GM18519 (cell line): ENCODE data around the gene KLHL2.

Experiments used
- ATAC-seq: cut with Tn5 transposase; IDR thresholded peaks from one replicate; pipeline ENCODE4 v1.9.1; 2021; ENCODE audit warnings: mild to moderate bottlenecking, moderate library complexity; ENCODE audit not compliant: unreplicated experiment, low FRiP score

KLHL2 gene

DNA sequence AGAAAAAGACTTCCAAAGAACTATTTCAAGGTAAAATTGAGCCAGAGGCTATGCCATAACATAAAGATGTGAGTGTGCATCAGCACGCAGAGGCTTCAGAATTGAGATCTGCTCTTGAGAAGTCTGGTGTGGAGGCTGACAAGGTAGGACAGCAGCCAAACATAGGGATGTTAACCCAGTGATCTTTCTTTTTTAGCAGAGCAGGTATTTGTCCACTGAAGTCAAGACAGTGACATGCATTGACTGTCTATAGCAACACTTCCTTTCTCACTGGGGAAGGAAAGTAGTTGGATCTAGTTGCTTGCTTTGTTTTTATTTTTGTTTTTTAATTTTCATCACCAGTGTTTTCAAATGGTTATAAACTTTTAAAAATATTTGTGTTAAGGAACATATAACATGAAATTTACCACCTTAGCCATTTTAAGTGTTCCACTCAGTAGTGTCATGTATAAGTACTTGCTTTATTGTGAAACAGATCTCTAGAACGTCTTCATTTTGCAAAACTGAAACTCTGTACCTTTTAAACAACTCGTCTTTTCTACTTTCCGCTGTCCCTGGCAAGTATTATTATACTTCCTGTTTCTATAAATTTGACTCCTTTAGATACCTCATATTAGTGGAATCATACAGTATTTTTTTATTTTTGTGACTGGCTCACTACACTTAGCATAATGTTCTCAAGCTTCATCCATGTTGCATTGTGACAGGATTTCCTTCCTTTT is 79.4 kb downstream of the KLHL2 start:
- peak; percentile 71 for ATAC-seq

GRCh38 chr4:165288226-165288625 is 80.9 kb downstream of the KLHL2 start:
- peak; percentile 40 for ATAC-seq

GRCh38 chr4:165288639-165289422 is 81.5 kb downstream of the KLHL2 start:
- ATAC-seq = peak; percentile 19

DNA sequence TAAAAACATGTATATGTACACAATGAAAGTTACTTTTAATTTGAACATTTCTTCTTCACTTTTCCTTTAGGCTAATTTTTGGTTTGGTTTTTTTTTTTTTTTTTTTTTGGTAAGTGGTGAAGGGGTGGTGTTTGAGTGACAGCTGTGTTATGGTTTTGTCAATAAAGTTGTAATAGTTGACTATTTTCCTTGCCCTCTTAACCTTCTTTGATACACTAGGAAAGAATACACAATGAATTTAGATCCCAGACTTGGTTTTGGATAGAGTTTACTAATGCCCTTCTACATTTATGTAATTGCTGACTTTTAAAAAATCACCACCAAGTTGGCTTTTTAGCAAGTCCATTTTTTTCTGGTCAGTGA is 82.0 kb downstream of the KLHL2 start:
- ATAC-seq = no peak

DNA sequence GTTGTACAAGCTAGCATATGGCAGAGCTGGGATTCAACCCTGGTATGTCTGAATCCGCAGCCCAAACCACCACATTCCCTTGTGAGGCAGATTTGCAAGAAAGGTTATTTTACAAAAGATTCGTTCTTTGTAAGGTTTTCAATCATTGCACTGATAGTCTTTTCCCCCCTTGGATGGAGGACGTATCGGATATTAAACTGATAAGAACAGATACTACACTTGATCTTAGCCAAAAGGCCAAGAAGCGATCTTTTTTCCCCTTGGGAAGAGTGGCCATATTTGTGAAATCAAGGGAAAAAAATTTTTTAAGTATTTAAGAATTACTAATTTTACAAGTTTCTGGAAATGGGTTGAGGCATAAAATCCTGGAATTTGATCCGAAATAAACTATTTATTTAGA is 85.7 kb downstream of the KLHL2 start:
- no peak for ATAC-seq

GRCh38 chr4:165293927-165294649 is 86.7 kb downstream of the KLHL2 start:
- no peak for ATAC-seq

- peak; percentile 84 for ATAC-seq
These were observed 87.5 kb downstream of the KLHL2 start for GRCh38 chr4:165294907-165295306.

DNA sequence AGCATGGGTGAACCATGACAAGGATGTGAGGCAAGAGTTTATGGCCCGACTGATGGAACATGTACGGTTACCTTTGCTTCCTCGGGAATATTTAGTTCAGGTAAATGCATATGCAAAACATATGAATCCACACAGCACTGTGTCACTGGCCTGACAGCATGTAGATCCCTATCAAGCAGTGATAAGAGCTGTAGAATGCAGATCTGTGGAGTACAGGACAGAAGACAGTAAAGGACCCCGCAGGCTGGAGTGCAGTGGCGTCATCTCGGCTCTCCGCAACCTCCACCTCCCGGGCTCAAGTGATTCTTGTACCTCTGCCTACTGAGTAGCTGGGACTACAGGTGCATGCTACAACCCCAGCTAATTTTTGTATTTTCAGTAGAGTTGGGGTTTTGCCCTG is 90.3 kb downstream of the KLHL2 start:
- no peak for ATAC-seq

DNA sequence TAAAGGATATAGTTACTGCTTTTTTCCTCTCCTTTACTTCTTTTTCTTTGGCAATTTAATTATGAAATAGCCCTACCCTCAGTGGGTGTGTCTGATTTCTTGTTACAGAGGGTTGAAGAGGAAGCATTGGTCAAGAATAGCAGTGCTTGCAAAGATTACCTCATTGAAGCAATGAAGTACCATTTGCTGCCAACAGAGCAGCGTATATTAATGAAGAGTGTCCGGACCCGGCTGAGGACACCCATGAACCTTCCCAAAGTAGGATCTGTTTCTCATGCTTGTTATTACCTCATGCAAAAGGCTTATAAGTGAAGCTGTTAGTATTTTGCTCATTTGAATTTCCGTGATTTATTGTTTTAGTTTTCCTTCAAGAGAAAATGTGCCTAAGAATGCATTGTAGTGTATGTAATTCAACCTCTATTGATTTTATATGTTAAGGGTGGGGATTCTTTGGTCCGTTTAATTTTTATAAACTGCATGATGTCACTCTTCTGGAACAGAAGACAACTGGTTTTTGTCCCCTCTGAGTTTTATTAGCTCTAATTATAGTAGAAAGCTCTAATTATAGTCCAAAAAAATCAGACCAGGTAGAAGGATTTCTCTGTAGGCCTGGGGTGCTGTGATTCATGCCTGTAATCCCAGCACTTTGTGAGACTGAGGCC is 92.2 kb downstream of the KLHL2 start:
- no peak for ATAC-seq

- ATAC-seq = peak; percentile 89
These were observed 94.5 kb downstream of the KLHL2 start for GRCh38 chr4:165301833-165302232.

DNA sequence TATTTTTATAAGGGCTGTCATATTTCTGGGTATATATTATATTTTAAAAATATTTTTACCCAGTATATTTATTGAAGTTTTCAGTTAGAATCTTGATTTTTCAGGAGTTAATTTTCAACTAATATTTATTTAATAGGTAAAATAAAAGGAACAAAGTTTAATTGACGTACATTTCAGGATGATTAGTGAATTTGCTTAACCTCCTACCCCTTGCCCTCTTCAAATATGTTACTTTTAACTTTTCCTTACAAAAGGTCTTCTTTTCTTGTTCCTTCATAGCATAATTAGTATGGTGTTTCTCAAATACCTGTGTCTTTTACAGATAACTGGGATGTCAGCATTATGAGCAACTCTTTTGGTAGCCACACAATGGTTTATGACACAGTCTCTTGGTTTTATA is 95.3 kb downstream of the KLHL2 start:
- no peak for ATAC-seq

DNA sequence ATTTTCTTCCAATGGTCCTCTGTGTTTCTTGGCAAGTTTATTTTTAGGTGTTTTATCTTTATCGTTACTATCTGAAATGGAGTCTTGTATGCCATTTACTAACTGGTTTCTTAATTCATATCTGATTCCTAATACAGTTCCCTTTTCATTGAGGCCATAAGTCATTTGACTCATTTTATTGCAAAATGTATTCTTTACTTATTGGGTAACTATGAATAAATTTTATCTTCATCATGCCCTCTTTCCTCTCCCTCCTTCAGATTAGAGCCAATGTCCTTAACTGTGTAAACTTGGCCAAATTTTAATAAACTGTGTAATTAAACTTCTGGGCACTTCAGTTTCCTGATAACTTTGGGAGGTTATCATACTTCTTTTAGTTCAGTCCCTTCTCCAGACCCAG is 100.8 kb downstream of the KLHL2 start:
- ATAC-seq = no peak

DNA sequence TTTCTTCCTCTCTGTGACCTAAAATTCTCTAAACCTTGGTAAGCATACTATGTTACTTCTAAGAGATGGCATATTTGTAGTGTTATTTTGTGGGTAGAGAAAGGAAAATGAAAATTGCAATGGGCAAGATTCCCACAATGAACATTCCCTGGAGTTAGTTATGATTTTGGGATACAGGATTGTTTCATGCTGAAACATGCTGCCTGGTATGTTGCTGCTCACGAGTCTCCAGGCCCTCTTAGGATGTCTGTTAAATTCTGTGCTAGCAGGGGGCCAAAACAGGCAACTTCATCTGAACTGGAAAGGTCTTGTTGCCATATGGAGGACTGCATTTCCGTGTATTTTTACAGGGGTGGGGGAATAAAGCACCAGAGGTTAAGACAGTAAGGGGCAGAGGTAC is 101.2 kb downstream of the KLHL2 start:
- ATAC-seq = no peak

- no peak for ATAC-seq
These were observed 102.1 kb downstream of the KLHL2 start for GRCh38 chr4:165309456-165309855.

- ATAC-seq = no peak
These were observed 105.1 kb downstream of the KLHL2 start for GRCh38 chr4:165312506-165312905.

DNA sequence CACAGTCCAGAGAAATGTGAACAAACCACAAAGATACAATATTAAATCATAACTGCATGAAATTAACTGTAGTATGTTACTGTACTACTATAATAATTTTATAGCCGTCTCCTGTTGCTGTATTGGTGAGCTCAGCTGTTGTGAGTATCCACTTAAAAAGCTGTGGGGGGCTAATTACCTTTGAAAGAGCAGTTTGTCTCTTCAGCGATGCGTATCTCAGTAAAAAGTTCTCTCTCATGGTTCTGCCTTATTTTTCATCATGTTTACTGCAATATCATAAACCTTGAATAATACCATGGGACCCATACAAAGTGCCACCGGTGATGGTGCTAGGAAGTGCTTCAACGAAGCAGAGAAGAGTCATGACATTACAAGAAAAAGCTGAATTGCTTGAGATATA is 111.7 kb downstream of the KLHL2 start:
- ATAC-seq = no peak

- no peak for ATAC-seq
These were observed 112.1 kb downstream of the KLHL2 start for GRCh38 chr4:165319509-165319908.

- no peak for ATAC-seq
These were observed 117.0 kb downstream of the KLHL2 start for GRCh38 chr4:165324236-165324917.

GRCh38 chr4:165324918-165325304 is 117.5 kb downstream of the KLHL2 start:
- ATAC-seq = no peak

GRCh38 chr4:165325732-165326512 is 118.6 kb downstream of the KLHL2 start:
- ATAC-seq = no peak
